ENCODE measurements around the gene PPP2R2C.

GRCh38 chr4:6273661-6273990 lies 198.8 kb downstream of the PPP2R2C start:
- no peak for TF ChIP-seq EZH2 (IDR thresholded peaks at IDR 0.05; ENCODE audit: borderline replicate concordance, low read length)
- TF ChIP-seq CTCF (conservative IDR thresholded peaks at IDR 0.05 in 1 of 2, IDR thresholded peaks at IDR 0.05 in 1 of 2; ENCODE audit: extremely low read depth in 1 of 2, insufficient read depth in 1 of 2, low read depth in 1 of 2, low read length in 2 of 2) = no peak

All from mammary epithelial cell (primary cell).